Lower leg skin (tissue), 3 donors: ENCODE data around the gene CEBPA.

Source experiments
- POLR2A ChIP-seq, 2 donors: fragments of 450-650 bp; IDR thresholded peaks; one replicate each; pipeline ENCODE4 v1.6.1; 2016 to 2017; ENCODE audit warnings: antibody characterized with exemption in 2 of 2, mild to moderate bottlenecking in 1 of 2, moderate library complexity in 1 of 2
- TF ChIP-seq, protein P1 (sequence below), 3 donors: fragments of 450-650 bp; IDR thresholded peaks; one replicate each; pipeline ENCODE4 v1.5.1; 2016; ENCODE audit warnings: antibody characterized with exemption in 3 of 3, mild to moderate bottlenecking in 3 of 3, moderate library complexity in 2 of 3

DNA sequence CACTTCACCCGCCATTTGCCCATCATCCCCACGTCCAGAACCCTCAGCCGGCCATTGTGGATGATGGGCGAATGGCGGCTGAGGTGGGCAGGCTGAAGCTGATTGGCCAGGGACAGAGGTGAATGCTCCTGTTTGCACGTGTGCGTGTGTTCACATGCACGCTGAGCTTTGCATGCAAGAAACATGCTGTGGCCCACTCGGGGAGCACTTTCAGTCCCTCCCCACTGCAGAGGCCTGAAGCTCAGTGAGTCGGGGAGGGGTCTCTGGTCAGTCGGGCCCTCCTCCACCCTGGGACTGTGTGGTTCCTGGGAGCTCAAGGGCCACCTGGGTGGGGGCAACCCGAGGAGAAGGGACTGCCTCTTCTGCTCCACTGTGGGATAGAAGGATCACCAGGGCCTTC is 24.9 kb downstream of the CEBPA start:
- TF ChIP-seq POLR2A (IDR thresholded peaks at IDR 0.05): no peak
- TF ChIP-seq, protein P1, sequence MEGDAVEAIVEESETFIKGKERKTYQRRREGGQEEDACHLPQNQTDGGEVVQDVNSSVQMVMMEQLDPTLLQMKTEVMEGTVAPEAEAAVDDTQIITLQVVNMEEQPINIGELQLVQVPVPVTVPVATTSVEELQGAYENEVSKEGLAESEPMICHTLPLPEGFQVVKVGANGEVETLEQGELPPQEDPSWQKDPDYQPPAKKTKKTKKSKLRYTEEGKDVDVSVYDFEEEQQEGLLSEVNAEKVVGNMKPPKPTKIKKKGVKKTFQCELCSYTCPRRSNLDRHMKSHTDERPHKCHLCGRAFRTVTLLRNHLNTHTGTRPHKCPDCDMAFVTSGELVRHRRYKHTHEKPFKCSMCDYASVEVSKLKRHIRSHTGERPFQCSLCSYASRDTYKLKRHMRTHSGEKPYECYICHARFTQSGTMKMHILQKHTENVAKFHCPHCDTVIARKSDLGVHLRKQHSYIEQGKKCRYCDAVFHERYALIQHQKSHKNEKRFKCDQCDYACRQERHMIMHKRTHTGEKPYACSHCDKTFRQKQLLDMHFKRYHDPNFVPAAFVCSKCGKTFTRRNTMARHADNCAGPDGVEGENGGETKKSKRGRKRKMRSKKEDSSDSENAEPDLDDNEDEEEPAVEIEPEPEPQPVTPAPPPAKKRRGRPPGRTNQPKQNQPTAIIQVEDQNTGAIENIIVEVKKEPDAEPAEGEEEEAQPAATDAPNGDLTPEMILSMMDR (IDR thresholded peaks at IDR 0.05): no peak
